Activated B cell treated with CpG ODN at 0.5 μM for 24 hours (primary cell): ENCODE data around the gene CDKAL1. TPM values are rescaled to one million over a fixed set of nuclear protein-coding genes. Genes with fewer than 3 reads are reported as not detected.

Experiments used
- ATAC-seq: fragments of 200-7000 bp; cut with Tn5 transposase; one replicate; pipeline ENCODE4 v1.10.0; 2021; ENCODE audit warnings: low read depth, mild to moderate bottlenecking, moderate library complexity
- CTCF ChIA-PET: fragments of 350-600 bp; sonication (Branson Sonifier 250); formaldehyde crosslinking; loops from one replicate; lab custom pipeline; 2021; ENCODE audit warnings: antibody characterized with exemption; lab: Charles Lee
- POLR2A ChIA-PET: fragments of 350-600 bp; sonication (Branson Sonifier 250); formaldehyde crosslinking; loops from one replicate; lab custom pipeline; 2021; ENCODE audit warnings: antibody characterized with exemption; lab: Charles Lee
- DNase-seq: peaks from one replicate; pipeline ENCODE4 v3.0.0; 2022
- H3K27ac Mint-ChIP-seq: one replicate; pipeline ENCODE4 v1.8.0; 2020; ENCODE audit warnings: mixed read lengths
- H3K27me3 Mint-ChIP-seq: one replicate; pipeline ENCODE4 v1.8.0; 2021; ENCODE audit warnings: mixed read lengths
- H3K36me3 Mint-ChIP-seq: one replicate; pipeline ENCODE4 v1.8.0; 2021; ENCODE audit warnings: low read depth, mixed read lengths
- H3K4me1 Mint-ChIP-seq: one replicate; pipeline ENCODE4 v1.8.0; 2021; ENCODE audit warnings: mixed read lengths
- H3K4me3 Mint-ChIP-seq: one replicate; pipeline ENCODE4 v1.8.0; 2020; ENCODE audit warnings: mild to moderate bottlenecking, mixed read lengths
- H3K9me3 Mint-ChIP-seq: one replicate; pipeline ENCODE4 v1.8.0; 2020; ENCODE audit warnings: mixed read lengths
- CTCF ChIP-seq: fragments of 200-600 bp; IDR thresholded peaks from one replicate; pipeline ENCODE4 v1.8.0; 2022; ENCODE audit warnings: antibody characterized with exemption, mild to moderate bottlenecking
- intact Hi-C: fragments of 100-400 bp; cut with micrococcal nuclease; formaldehyde crosslinking; loops from one replicate; pipeline ENCODE4 v1.15.1; 2024
- total RNA-seq: library from RNA; stranded (reverse); gene quantifications from 2 replicates; pipeline ENCODE4 v1.2.3, GENCODE V29; 2022

Gene CDKAL1
- total RNA-seq, 1 donor from 2014 or later = 31.9 TPM

GRCh38 chr6:21045135-21045700 is 511.0 kb downstream of the CDKAL1 start:
- TF ChIP-seq CTCF = no peak
- ATAC-seq (no peak), DNase-seq (no peak)
- CTCF ChIA-PET = no interaction called here
- H3K27ac Mint-ChIP-seq = no peak overlapping the region
- H3K4me3 Mint-ChIP-seq = no peak overlapping the region
- H3K36me3 Mint-ChIP-seq = peaks cover 3% of the 10 kb centered on the region
- no peaks in the 10 kb centered on the region for H3K27me3 Mint-ChIP-seq
- H3K9me3 Mint-ChIP-seq = no peaks in the 10 kb centered on the region
- POLR2A ChIA-PET = no interaction called here
- no peaks in the 10 kb centered on the region for H3K4me1 Mint-ChIP-seq
- intact Hi-C loops = no loop called here

- no peaks in the 10 kb centered on the region for H3K4me1 Mint-ChIP-seq
- H3K4me3 Mint-ChIP-seq = no peak overlapping the region
- no peak overlapping the region for H3K27ac Mint-ChIP-seq
- no peak for ATAC-seq
- TF ChIP-seq CTCF = no peak
- H3K9me3 Mint-ChIP-seq = no peaks in the 10 kb centered on the region
- H3K36me3 Mint-ChIP-seq = peaks cover 6% of the 10 kb centered on the region
- ChIA-PET CTCF (no interaction called here), POLR2A (no interaction called here)
- no peak for DNase-seq
- intact Hi-C loops = no loop called here
- no peaks in the 10 kb centered on the region for H3K27me3 Mint-ChIP-seq
Observed at GRCh38 chr6:21046276-21046675, 512.0 kb downstream of the CDKAL1 start.

- H3K9me3 Mint-ChIP-seq = no peaks in the 10 kb centered on the region
- DNase-seq = no peak
- ChIA-PET POLR2A (no interaction called here), CTCF (no interaction called here)
- H3K4me1 Mint-ChIP-seq = no peaks in the 10 kb centered on the region
- intact Hi-C loops = no loop called here
- H3K27ac Mint-ChIP-seq = no peak overlapping the region
- no peak for ATAC-seq
- no peak for TF ChIP-seq CTCF
- no peak overlapping the region for H3K4me3 Mint-ChIP-seq
- H3K27me3 Mint-ChIP-seq = no peaks in the 10 kb centered on the region
- peaks cover 9% of the 10 kb centered on the region for H3K36me3 Mint-ChIP-seq
Observed at GRCh38 chr6:21048047-21048446, 513.8 kb downstream of the CDKAL1 start.

- Mint-ChIP-seq H3K4me1 (no peaks in the 10 kb centered on the region), H3K4me3 (no peak overlapping the region), H3K27me3 (no peaks in the 10 kb centered on the region), H3K27ac (no peak overlapping the region), H3K9me3 (no peaks in the 10 kb centered on the region), H3K36me3 (peaks cover 19% of the 10 kb centered on the region)
- no peak for TF ChIP-seq CTCF
- ATAC-seq (no peak), DNase-seq (no peak)
- POLR2A ChIA-PET = no interaction called here
- intact Hi-C loops = no loop called here
- CTCF ChIA-PET = no interaction called here
Observed at GRCh38 chr6:21049148-21049547, 514.9 kb downstream of the CDKAL1 start.

GRCh38 chr6:21049572-21049971 is 515.3 kb downstream of the CDKAL1 start:
- DNase-seq (no peak), ATAC-seq (no peak)
- no peak overlapping the region for H3K27ac Mint-ChIP-seq
- peaks cover 20% of the 10 kb centered on the region for H3K36me3 Mint-ChIP-seq
- intact Hi-C loops = no loop called here
- CTCF ChIA-PET = no interaction called here
- POLR2A ChIA-PET = no interaction called here
- no peak overlapping the region for H3K4me3 Mint-ChIP-seq
- TF ChIP-seq CTCF = no peak
- no peaks in the 10 kb centered on the region for H3K27me3 Mint-ChIP-seq
- no peaks in the 10 kb centered on the region for H3K9me3 Mint-ChIP-seq
- H3K4me1 Mint-ChIP-seq = no peaks in the 10 kb centered on the region
